ENCODE results near the gene UBR3.

UBR3 gene

DNA sequence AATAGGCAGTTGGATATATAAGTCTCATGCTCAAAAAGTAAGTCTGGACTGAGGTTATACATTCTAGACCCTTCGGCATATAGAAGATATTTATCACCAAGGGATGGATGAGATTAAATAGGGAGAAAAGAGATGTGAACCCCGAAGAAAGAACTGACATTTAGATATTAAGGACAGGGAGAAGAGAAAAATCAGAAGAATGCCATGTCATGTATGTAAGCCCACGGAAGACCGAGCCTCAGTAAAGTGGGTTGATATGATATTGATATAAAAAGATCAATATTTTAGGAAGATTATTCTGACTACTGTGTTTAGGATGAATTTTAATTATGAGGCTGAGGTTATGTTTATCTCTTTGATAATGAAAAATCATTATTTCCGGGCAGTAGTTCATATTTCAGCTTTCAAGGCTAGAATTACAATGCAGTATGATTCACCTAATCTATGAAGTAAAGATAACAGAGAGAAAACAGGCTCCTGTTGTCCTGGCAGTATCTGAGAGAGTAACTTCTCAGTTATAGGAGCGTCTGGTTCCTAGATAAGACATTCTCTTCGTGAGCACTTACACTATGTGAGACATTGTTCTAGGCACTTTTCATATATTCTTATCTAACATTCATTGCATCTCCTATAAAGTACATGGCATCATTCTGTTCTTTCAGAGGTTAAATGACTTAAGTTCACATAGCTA, 83.0 kb downstream of the UBR3 start:
- H3K4me1 ChIP-seq (ENCODE audit: low read length) = no peaks in the 10 kb centered on the region
- H3K79me2 ChIP-seq (ENCODE audit: low read length) = no peaks in the 10 kb centered on the region; the same call in 1 of the 2 replicates
- H3F3A ChIP-seq (ENCODE audit: insufficient read depth, low read length) = no peaks in the 10 kb centered on the region
- no peak for DNase-seq
- H3K4me3 ChIP-seq (ENCODE audit: low read length) = no peak overlapping the region
- no peak overlapping the region for H3K4me2 ChIP-seq (ENCODE audit: low read depth, low read length)
- H3K36me3 ChIP-seq (replicated peaks; ENCODE audit: insufficient read depth, low read length) = no peaks in the 10 kb centered on the region; the same call in 1 of the 2 replicates
- no peak overlapping the region for H3K27ac ChIP-seq (ENCODE audit: low read length)
- H3K9me2 ChIP-seq (replicated peaks; ENCODE audit: insufficient read depth, low read length) = no peaks in the 10 kb centered on the region
- no peaks in the 10 kb centered on the region for H3K27me3 ChIP-seq (replicated peaks; ENCODE audit: insufficient read depth, low read length)
- TF ChIP-seq EZH2phosphoT487 (IDR thresholded peaks at IDR 0.05; ENCODE audit: low read length) (no peak), EZH2 (optimal IDR thresholded peaks at IDR 0.05; ENCODE audit: low read depth, low read length) (no peak), CTCF (IDR thresholded peaks at IDR 0.05; ENCODE audit: low read length) (no peak)
- no peak overlapping the region for H2AFZ ChIP-seq (ENCODE audit: low read length)
- H3K9me3 ChIP-seq (replicated peaks; ENCODE audit: insufficient read depth, low read length) = no peaks in the 10 kb centered on the region
- H4K20me1 ChIP-seq (ENCODE audit: insufficient read depth, low read length) = no peaks in the 10 kb centered on the region
- H3K9ac ChIP-seq (ENCODE audit: low read length) = no peak overlapping the region

- no peaks in the 10 kb centered on the region for H3K9me2 ChIP-seq (replicated peaks; ENCODE audit: insufficient read depth, low read length)
- TF ChIP-seq EZH2 (optimal IDR thresholded peaks at IDR 0.05; ENCODE audit: low read depth, low read length) = no peak
- no peak for TF ChIP-seq EZH2phosphoT487 (IDR thresholded peaks at IDR 0.05; ENCODE audit: low read length)
- no peak for TF ChIP-seq CTCF (IDR thresholded peaks at IDR 0.05; ENCODE audit: low read length)
- H3F3A ChIP-seq (ENCODE audit: insufficient read depth, low read length) = no peaks in the 10 kb centered on the region
- no peak overlapping the region for H3K9ac ChIP-seq (ENCODE audit: low read length)
- H3K36me3 ChIP-seq (replicated peaks; ENCODE audit: insufficient read depth, low read length) = no peaks in the 10 kb centered on the region; the same call in 1 of the 2 replicates
- no peak overlapping the region for H3K27ac ChIP-seq (ENCODE audit: low read length)
- no peaks in the 10 kb centered on the region for H3K4me1 ChIP-seq (ENCODE audit: low read length)
- H2AFZ ChIP-seq (ENCODE audit: low read length) = no peak overlapping the region
- H4K20me1 ChIP-seq (ENCODE audit: insufficient read depth, low read length) = no peaks in the 10 kb centered on the region
- no peaks in the 10 kb centered on the region for H3K27me3 ChIP-seq (replicated peaks; ENCODE audit: insufficient read depth, low read length)
- H3K4me3 ChIP-seq (ENCODE audit: low read length) = no peak overlapping the region
- no peaks in the 10 kb centered on the region; the same call in 1 of the 2 replicates for H3K79me2 ChIP-seq (ENCODE audit: low read length)
- no peak for DNase-seq
- H3K4me2 ChIP-seq (ENCODE audit: low read depth, low read length) = no peak overlapping the region
- H3K9me3 ChIP-seq (replicated peaks; ENCODE audit: insufficient read depth, low read length) = no peaks in the 10 kb centered on the region
These were observed 83.9 kb downstream of the UBR3 start for GRCh38 chr2:169911119-169911518.

DNA sequence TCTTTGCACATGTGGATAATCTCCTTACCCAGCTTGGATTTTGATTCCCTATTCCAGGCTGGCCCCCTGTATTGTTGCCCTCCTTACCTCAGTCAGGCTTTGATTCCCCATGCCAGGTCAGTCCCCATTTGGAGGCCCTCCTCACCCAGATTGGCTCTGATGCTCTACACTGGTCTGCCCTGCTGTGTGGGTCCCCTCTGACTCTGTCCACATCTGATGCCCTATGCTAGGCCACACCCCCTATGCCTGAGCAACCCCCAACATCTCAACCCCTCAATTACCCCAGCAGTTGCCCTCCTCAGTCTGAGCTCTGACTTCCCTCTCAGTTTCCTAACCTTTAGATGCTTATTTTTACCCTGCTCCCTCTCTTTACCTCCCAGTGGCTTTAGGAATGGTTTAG, 89.4 kb downstream of the UBR3 start:
- Histone ChIP-seq H3K9me3 (replicated peaks; ENCODE audit: insufficient read depth, low read length) (no peaks in the 10 kb centered on the region), H3K36me3 (replicated peaks; ENCODE audit: insufficient read depth, low read length) (no peaks in the 10 kb centered on the region), H3K27me3 (replicated peaks; ENCODE audit: insufficient read depth, low read length) (no peaks in the 10 kb centered on the region), H3K79me2 (ENCODE audit: low read length) (no peaks in the 10 kb centered on the region), H2AFZ (ENCODE audit: low read length) (no peak overlapping the region), H3K4me1 (ENCODE audit: low read length) (no peaks in the 10 kb centered on the region), H3K9me2 (replicated peaks; ENCODE audit: insufficient read depth, low read length) (no peaks in the 10 kb centered on the region), H3K27ac (ENCODE audit: low read length) (no peak overlapping the region), H3K4me2 (ENCODE audit: low read depth, low read length) (no peak overlapping the region), H3K4me3 (ENCODE audit: low read length) (no peak overlapping the region), H3K9ac (ENCODE audit: low read length) (no peak overlapping the region), H4K20me1 (ENCODE audit: insufficient read depth, low read length) (no peaks in the 10 kb centered on the region), H3F3A (ENCODE audit: insufficient read depth, low read length) (peaks cover 3% of the 10 kb centered on the region; the same call in 1 of the 2 replicates)
- DNase-seq = no peak
- TF ChIP-seq CTCF (IDR thresholded peaks at IDR 0.05; ENCODE audit: low read length) (no peak), EZH2phosphoT487 (IDR thresholded peaks at IDR 0.05; ENCODE audit: low read length) (no peak), EZH2 (optimal IDR thresholded peaks at IDR 0.05; ENCODE audit: low read depth, low read length) (no peak)

All from MM.1S (cell line).